ENCODE results near the gene BRIX1.

DNA sequence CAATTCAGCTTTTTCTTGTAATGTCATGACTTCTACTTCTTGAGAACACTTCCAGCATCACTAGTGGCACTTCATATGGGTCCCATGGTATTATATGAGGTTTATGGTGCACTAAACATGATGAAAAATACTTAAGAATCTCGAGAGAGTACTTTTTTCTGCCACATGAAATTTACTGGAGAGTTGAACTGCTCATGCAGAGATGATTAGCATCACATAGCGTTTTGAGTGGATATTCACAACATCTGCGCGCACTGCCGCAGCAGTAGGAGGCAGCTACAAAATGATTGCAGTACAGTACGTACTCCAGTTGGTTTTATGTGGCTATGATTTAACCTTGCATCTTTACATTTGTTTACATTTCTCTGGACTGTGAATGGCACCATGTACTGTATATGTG, 14.9 kb upstream of the BRIX1 start:
- TF ChIP-seq, protein P1, sequence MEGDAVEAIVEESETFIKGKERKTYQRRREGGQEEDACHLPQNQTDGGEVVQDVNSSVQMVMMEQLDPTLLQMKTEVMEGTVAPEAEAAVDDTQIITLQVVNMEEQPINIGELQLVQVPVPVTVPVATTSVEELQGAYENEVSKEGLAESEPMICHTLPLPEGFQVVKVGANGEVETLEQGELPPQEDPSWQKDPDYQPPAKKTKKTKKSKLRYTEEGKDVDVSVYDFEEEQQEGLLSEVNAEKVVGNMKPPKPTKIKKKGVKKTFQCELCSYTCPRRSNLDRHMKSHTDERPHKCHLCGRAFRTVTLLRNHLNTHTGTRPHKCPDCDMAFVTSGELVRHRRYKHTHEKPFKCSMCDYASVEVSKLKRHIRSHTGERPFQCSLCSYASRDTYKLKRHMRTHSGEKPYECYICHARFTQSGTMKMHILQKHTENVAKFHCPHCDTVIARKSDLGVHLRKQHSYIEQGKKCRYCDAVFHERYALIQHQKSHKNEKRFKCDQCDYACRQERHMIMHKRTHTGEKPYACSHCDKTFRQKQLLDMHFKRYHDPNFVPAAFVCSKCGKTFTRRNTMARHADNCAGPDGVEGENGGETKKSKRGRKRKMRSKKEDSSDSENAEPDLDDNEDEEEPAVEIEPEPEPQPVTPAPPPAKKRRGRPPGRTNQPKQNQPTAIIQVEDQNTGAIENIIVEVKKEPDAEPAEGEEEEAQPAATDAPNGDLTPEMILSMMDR (IDR thresholded peaks at IDR 0.05), result no peak
- TF ChIP-seq, protein P2, sequence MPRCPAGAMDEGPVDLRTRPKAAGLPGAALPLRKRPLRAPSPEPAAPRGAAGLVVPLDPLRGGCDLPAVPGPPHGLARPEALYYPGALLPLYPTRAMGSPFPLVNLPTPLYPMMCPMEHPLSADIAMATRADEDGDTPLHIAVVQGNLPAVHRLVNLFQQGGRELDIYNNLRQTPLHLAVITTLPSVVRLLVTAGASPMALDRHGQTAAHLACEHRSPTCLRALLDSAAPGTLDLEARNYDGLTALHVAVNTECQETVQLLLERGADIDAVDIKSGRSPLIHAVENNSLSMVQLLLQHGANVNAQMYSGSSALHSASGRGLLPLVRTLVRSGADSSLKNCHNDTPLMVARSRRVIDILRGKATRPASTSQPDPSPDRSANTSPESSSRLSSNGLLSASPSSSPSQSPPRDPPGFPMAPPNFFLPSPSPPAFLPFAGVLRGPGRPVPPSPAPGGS (IDR thresholded peaks at IDR 0.05), result no peak
- TF ChIP-seq CHD4 (IDR thresholded peaks at IDR 0.05; ENCODE audit: borderline replicate concordance), result no peak
- no peak for TF ChIP-seq PHF8 (IDR thresholded peaks at IDR 0.05; ENCODE audit: borderline replicate concordance, low read depth)
- no peak for TF ChIP-seq NFE2L2 (conservative IDR thresholded peaks at IDR 0.05; ENCODE audit: low read length)
- TF ChIP-seq KDM1A (IDR thresholded peaks at IDR 0.05; ENCODE audit: low read depth), result no peak
- TF ChIP-seq, protein P3, sequence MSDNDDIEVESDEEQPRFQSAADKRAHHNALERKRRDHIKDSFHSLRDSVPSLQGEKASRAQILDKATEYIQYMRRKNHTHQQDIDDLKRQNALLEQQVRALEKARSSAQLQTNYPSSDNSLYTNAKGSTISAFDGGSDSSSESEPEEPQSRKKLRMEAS (IDR thresholded peaks at IDR 0.05), result no peak
- TF ChIP-seq POLR2A (IDR thresholded peaks at IDR 0.05; ENCODE audit: low read length), result no peak
- TF ChIP-seq JUN (IDR thresholded peaks at IDR 0.05), result no peak
- no peak for TF ChIP-seq EP300 (IDR thresholded peaks at IDR 0.05)
- TF ChIP-seq, protein P4, sequence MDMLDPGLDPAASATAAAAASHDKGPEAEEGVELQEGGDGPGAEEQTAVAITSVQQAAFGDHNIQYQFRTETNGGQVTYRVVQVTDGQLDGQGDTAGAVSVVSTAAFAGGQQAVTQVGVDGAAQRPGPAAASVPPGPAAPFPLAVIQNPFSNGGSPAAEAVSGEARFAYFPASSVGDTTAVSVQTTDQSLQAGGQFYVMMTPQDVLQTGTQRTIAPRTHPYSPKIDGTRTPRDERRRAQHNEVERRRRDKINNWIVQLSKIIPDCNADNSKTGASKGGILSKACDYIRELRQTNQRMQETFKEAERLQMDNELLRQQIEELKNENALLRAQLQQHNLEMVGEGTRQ (IDR thresholded peaks at IDR 0.05), result no peak
- no peak for TF ChIP-seq KDM5A (IDR thresholded peaks at IDR 0.05)
